Measurements from ENCODE around the gene ANXA5.

ANXA5 gene

GRCh38 chr4:121651597-121651996 is 45.2 kb downstream of the ANXA5 start:
- DNase-seq (ENCODE audit: low read depth in 1 of 2, low spot score in 1 of 2) = no peak
- Histone ChIP-seq H3K27me3 (ENCODE audit: insufficient read depth, poor library complexity, severe bottlenecking) (no peaks in the 10 kb centered on the region), H3K27ac (replicated peaks) (no peak overlapping the region), H3K4me3 (replicated peaks; ENCODE audit: insufficient read depth, low read length) (no peak overlapping the region)
- TF ChIP-seq POLR2AphosphoS5 (IDR thresholded peaks at IDR 0.05; ENCODE audit: low read depth) (no peak), CTCF (IDR thresholded peaks at IDR 0.05; ENCODE audit: insufficient read depth, low read length) (no peak), REST (IDR thresholded peaks at IDR 0.05; ENCODE audit: insufficient replicate concordance, low read depth) (no peak), SPI1 (IDR thresholded peaks at IDR 0.05; ENCODE audit: borderline replicate concordance, low read depth) (no peak)

GRCh38 chr4:121650741-121651140 is 46.0 kb downstream of the ANXA5 start:
- DNase-seq (ENCODE audit: low read depth in 1 of 2, low spot score in 1 of 2) = no peak
- H3K4me3 ChIP-seq (replicated peaks; ENCODE audit: insufficient read depth, low read length) = no peak overlapping the region
- no peaks in the 10 kb centered on the region for H3K27me3 ChIP-seq (ENCODE audit: insufficient read depth, poor library complexity, severe bottlenecking)
- no peak overlapping the region for H3K27ac ChIP-seq (replicated peaks)
- TF ChIP-seq SPI1 (IDR thresholded peaks at IDR 0.05; ENCODE audit: borderline replicate concordance, low read depth) (no peak), REST (IDR thresholded peaks at IDR 0.05; ENCODE audit: insufficient replicate concordance, low read depth) (no peak), GABPA (IDR thresholded peaks at IDR 0.05; ENCODE audit: low read depth) (no peak), POLR2AphosphoS5 (IDR thresholded peaks at IDR 0.05; ENCODE audit: low read depth) (no peak), CTCF (IDR thresholded peaks at IDR 0.05; ENCODE audit: insufficient read depth, low read length) (no peak)

- no peak overlapping the region for H3K4me3 ChIP-seq (replicated peaks; ENCODE audit: insufficient read depth, low read length)
- DNase-seq (ENCODE audit: low read depth in 1 of 2, low spot score in 1 of 2) = no peak
- H3K27ac ChIP-seq (replicated peaks) = no peak overlapping the region
- H3K27me3 ChIP-seq (ENCODE audit: insufficient read depth, poor library complexity, severe bottlenecking) = no peaks in the 10 kb centered on the region
- TF ChIP-seq SPI1 (IDR thresholded peaks at IDR 0.05; ENCODE audit: borderline replicate concordance, low read depth) (no peak), CTCF (IDR thresholded peaks at IDR 0.05; ENCODE audit: insufficient read depth, low read length) (no peak), POLR2AphosphoS5 (IDR thresholded peaks at IDR 0.05; ENCODE audit: low read depth) (no peak), REST (IDR thresholded peaks at IDR 0.05; ENCODE audit: insufficient replicate concordance, low read depth) (no peak), GABPA (IDR thresholded peaks at IDR 0.05; ENCODE audit: low read depth) (no peak)
These were observed 48.3 kb downstream of the ANXA5 start for GRCh38 chr4:121648516-121648915.
